H1 (cell line): ENCODE measurements around the gene TMEM169. TPM values are rescaled to one million over a fixed set of nuclear protein-coding genes. Genes with fewer than 3 reads are reported as not detected.

Source experiments
- CTCF ChIA-PET: fragments of 300-600 bp; sonication (Branson Sonifier 250); formaldehyde crosslinking; loops from one replicate; lab custom pipeline; 2021; ENCODE audit not compliant: partially characterized antibody; lab: Charles Lee
- POLR2A ChIA-PET: fragments of 300-600 bp; sonication (Branson Sonifier 250); formaldehyde crosslinking; loops from one replicate; lab custom pipeline; 2021; ENCODE audit warnings: inconsistent platforms; ENCODE audit not compliant: partially characterized antibody; lab: Charles Lee
- DNase-seq, 2 experiments: peaks; one replicate each; pipeline versions ENCODE4 v3.0.0 to v3.0.0-alpha.2; 2010 to 2022; ENCODE audit warnings: low spot score in 2 of 2, low read depth in 1 of 2, mixed read lengths in 1 of 2
- FAIRE-seq: peaks from 2 replicates; lab custom pipeline; 2011; peaks lifted over from hg19 to GRCh38; lab: Jason Lieb, UNC
- H2AFZ ChIP-seq: 2 replicates; pipeline ENCODE4 v1.8.1; 2012; ENCODE audit warnings: low read length, inconsistent platforms
- H2AK5ac ChIP-seq: 2 replicates; pipeline ENCODE4 v1.6.1; 2013; ENCODE audit warnings: low read depth, low read length
- H2BK120ac ChIP-seq: replicated peaks from 2 replicates; pipeline ENCODE3; 2013; ENCODE audit warnings: low read depth, low read length, inconsistent platforms
- H2BK12ac ChIP-seq: 2 replicates; pipeline ENCODE4 v1.6.1; 2013; ENCODE audit warnings: low read depth, low read length
- H2BK15ac ChIP-seq: 2 replicates; pipeline ENCODE4 v1.6.1; 2013; ENCODE audit warnings: low read length
- H2BK20ac ChIP-seq: 2 replicates; pipeline ENCODE4 v1.6.1; 2013; ENCODE audit warnings: low read length
- H2BK5ac ChIP-seq: 2 replicates; pipeline ENCODE4 v1.6.1; 2013; ENCODE audit warnings: low read depth, low read length
- H3K14ac ChIP-seq: 2 replicates; pipeline ENCODE4 v1.6.1; 2013; ENCODE audit warnings: inconsistent platforms; ENCODE audit not compliant: insufficient read length
- H3K18ac ChIP-seq: 2 replicates; pipeline ENCODE4 v1.6.1; 2013; ENCODE audit warnings: low read length; ENCODE audit errors: extremely low read depth
- H3K23ac ChIP-seq: 2 replicates; pipeline ENCODE4 v1.6.1; 2013; ENCODE audit warnings: inconsistent platforms; ENCODE audit not compliant: insufficient read length
- H3K23me2 ChIP-seq: 2 replicates; pipeline ENCODE4 v1.6.1; 2013; ENCODE audit warnings: low read depth, low read length
- H3K27ac ChIP-seq: 2 replicates; pipeline ENCODE4 v1.6.1; 2011; ENCODE audit warnings: low read depth, low read length, inconsistent platforms
- H3K27me3 ChIP-seq, 4 experiments: replicated peaks in 1 of 4; 1 replicate in 1 of 4; 2 replicates in 3 of 4; pipeline versions ENCODE4 v1.6.1 to v1.8.1; 2011 to 2013; ENCODE audit warnings: low read length in 3 of 4, mild to moderate bottlenecking in 3 of 4, inconsistent platforms in 2 of 4, mixed read lengths in 2 of 4, moderate library complexity in 1 of 4; ENCODE audit not compliant: control insufficient read depth in 3 of 4, insufficient read depth in 3 of 4; ENCODE audit errors: extremely low read depth in 1 of 4
- H3K36me3 ChIP-seq, 4 experiments: 2 replicates each; pipeline versions ENCODE4 v1.6.1 to v1.8.1; 2011 to 2013; ENCODE audit warnings: mild to moderate bottlenecking in 4 of 4, low read length in 3 of 4, moderate library complexity in 2 of 4, control low read depth in 1 of 4, inconsistent platforms in 1 of 4; ENCODE audit not compliant: insufficient read depth in 4 of 4, control insufficient read depth in 2 of 4
- H3K4ac ChIP-seq: replicated peaks from 2 replicates; pipeline ENCODE3; 2013; ENCODE audit warnings: low read length, low read depth, mixed read lengths, inconsistent platforms; ENCODE audit not compliant: insufficient read length
- H3K4me1 ChIP-seq, 4 experiments: replicated peaks in 1 of 4; 1 replicate in 1 of 4; 2 replicates in 3 of 4; pipeline versions ENCODE4 v1.6.1 to v1.8.1; 2011 to 2013; ENCODE audit warnings: low read length in 3 of 4, inconsistent platforms in 2 of 4, mixed read lengths in 1 of 4; ENCODE audit not compliant: insufficient read depth in 4 of 4, control insufficient read depth in 3 of 4
- H3K4me2 ChIP-seq, 2 experiments: 2 replicates each; pipeline versions ENCODE4 v1.6.1 to v1.8.1; 2011 to 2013; ENCODE audit warnings: low read depth in 2 of 2, low read length in 2 of 2, control low read depth in 1 of 2, inconsistent platforms in 1 of 2, mild to moderate bottlenecking in 1 of 2; ENCODE audit not compliant: insufficient read depth in 1 of 2
- H3K4me3 ChIP-seq, 4 experiments: fragments of 200-600, 300-600 bp in 1 of 4; sonication (generic), shearing (Covaris generic), sonication (Bioruptor Twin) in 1 of 4; 2 replicates each; pipeline versions ENCODE4 v1.5.1 to v1.8.1; 2011 to 2016; ENCODE audit warnings: low read length in 4 of 4, low read depth in 3 of 4, control low read depth in 2 of 4, inconsistent platforms in 2 of 4, mild to moderate bottlenecking in 2 of 4, mixed read lengths in 1 of 4, moderate library complexity in 1 of 4; ENCODE audit not compliant: insufficient read depth in 2 of 4; ENCODE audit errors: extremely low read depth in 1 of 4
- H3K56ac ChIP-seq: replicated peaks from 2 replicates; pipeline ENCODE3; 2013; ENCODE audit warnings: low read depth, mild to moderate bottlenecking, mixed read lengths, low read length, inconsistent platforms; ENCODE audit not compliant: insufficient read length
- H3K79me1 ChIP-seq: 2 replicates; pipeline ENCODE4 v1.6.1; 2013; ENCODE audit warnings: low read depth, low read length, control low read depth
- H3K79me2 ChIP-seq, 2 experiments: 2 replicates each; pipeline versions ENCODE4 v1.6.1 to v1.8.1; 2012 to 2013; ENCODE audit warnings: low read length in 2 of 2, mild to moderate bottlenecking in 2 of 2, inconsistent platforms in 1 of 2; ENCODE audit not compliant: insufficient read depth in 2 of 2, control insufficient read depth in 1 of 2
- H3K9ac ChIP-seq, 4 experiments: replicated peaks in 1 of 4; 1 replicate in 1 of 4; 2 replicates in 3 of 4; pipeline versions ENCODE4 v1.6.1 to v1.8.1; 2011 to 2013; ENCODE audit warnings: low read depth in 3 of 4, low read length in 3 of 4, control low read depth in 2 of 4, mild to moderate bottlenecking in 2 of 4, moderate library complexity in 2 of 4, inconsistent platforms in 1 of 4; ENCODE audit errors: extremely low read depth in 1 of 4
- H3K9me3 ChIP-seq, 2 experiments: 2 replicates each; pipeline versions ENCODE4 v1.6.1 to v1.8.1; 2012 to 2013; ENCODE audit warnings: mild to moderate bottlenecking in 2 of 2, moderate library complexity in 2 of 2, control low read depth in 1 of 2, inconsistent platforms in 1 of 2, low read depth in 1 of 2, low read length in 1 of 2, mixed read lengths in 1 of 2; ENCODE audit not compliant: insufficient read depth in 2 of 2
- H4K20me1 ChIP-seq, 2 experiments: replicated peaks in 1 of 2; 2 replicates each; pipeline versions ENCODE3 to v1.8.1; 2011 to 2013; ENCODE audit warnings: inconsistent platforms in 2 of 2, low read length in 2 of 2, mild to moderate bottlenecking in 1 of 2; ENCODE audit not compliant: insufficient read depth in 2 of 2, control insufficient read depth in 1 of 2
- H4K5ac ChIP-seq: 2 replicates; pipeline ENCODE4 v1.6.1; 2013; ENCODE audit warnings: low read length, low read depth, mixed read lengths, inconsistent platforms; ENCODE audit not compliant: insufficient read length
- H4K8ac ChIP-seq: 2 replicates; pipeline ENCODE4 v1.8.0; 2013; ENCODE audit warnings: mild to moderate bottlenecking, moderate library complexity, low read length, inconsistent platforms; ENCODE audit not compliant: insufficient read depth; ENCODE audit errors: extremely low read depth
- H4K91ac ChIP-seq: replicated peaks from 2 replicates; pipeline ENCODE3; 2013; ENCODE audit warnings: low read length, mixed read lengths, inconsistent platforms; ENCODE audit not compliant: insufficient read length
- CHD1 ChIP-seq: IDR thresholded peaks from 2 replicates; pipeline ENCODE4 v1.6.1; 2012; ENCODE audit warnings: low read depth, low read length, improper control_type of control experiment
- KDM1A ChIP-seq: fragments of 200-600, 300-600 bp; sonication (generic); IDR thresholded peaks from 2 replicates; pipeline ENCODE4 v1.7.1; 2016; ENCODE audit warnings: mild to moderate bottlenecking, low read length, borderline replicate concordance
- KDM4A ChIP-seq: IDR thresholded peaks from one replicate; pipeline ENCODE4 v1.7.1; 2012; ENCODE audit warnings: low read depth, mild to moderate bottlenecking, moderate library complexity, low read length, inconsistent platforms; ENCODE audit not compliant: severe bottlenecking
- MAFK ChIP-seq: IDR thresholded peaks from 2 replicates; pipeline ENCODE4 v1.6.1; 2012; ENCODE audit warnings: low read depth, mild to moderate bottlenecking, improper control_type of control experiment, low read length
- POLR2A ChIP-seq, 2 experiments: IDR thresholded peaks; 1 replicate in 1 of 2; 2 replicates in 1 of 2; pipeline ENCODE4 v1.6.1; 2011; ENCODE audit warnings: low read depth in 2 of 2, low read length in 2 of 2, mild to moderate bottlenecking in 2 of 2; ENCODE audit errors: control extremely low read depth in 1 of 2
- RBBP5 ChIP-seq: IDR thresholded peaks from 2 replicates; pipeline ENCODE4 v1.7.1; 2012; ENCODE audit warnings: low read depth, mild to moderate bottlenecking, inconsistent platforms, low read length, moderate library complexity, borderline replicate concordance
- SIRT6 ChIP-seq: IDR thresholded peaks from one replicate; pipeline ENCODE4 v1.7.1; 2012; ENCODE audit warnings: low read length, inconsistent platforms
- TBP ChIP-seq: IDR thresholded peaks from 2 replicates; pipeline ENCODE4 v1.6.1; 2011; ENCODE audit warnings: low read depth, low read length, improper control_type of control experiment
- WGBS, 2 experiments: shearing (Covaris generic) in 1 of 2; methylation state at CpG; one replicate each; pipeline versions ENCODE4 v1.1.6 to v1.1.7; 2013 to 2015; ENCODE audit warnings: low lambda C conversion rate in 2 of 2, mixed read lengths in 2 of 2, inconsistent platforms in 1 of 2, low coverage in 1 of 2, missing lambda C conversion rate in 1 of 2; ENCODE audit not compliant: insufficient replicate concordance in 2 of 2, insufficient coverage in 1 of 2, insufficient read length in 1 of 2; ENCODE audit errors: extremely low coverage in 1 of 2, missing lambda C conversion rate in 1 of 2; 5-methylcytosine and 5-hydroxymethylcytosine counted together
- polyA plus RNA-seq, 7 experiments: library from polyadenylated mRNA; depleted of rRNA in 3 of 7; stranded (reverse) in 5 of 7; unstranded in 2 of 7; fragments of >200 nt in 5 of 7; fragments of 200-250 nt in 2 of 7; gene quantifications; 1 replicate in 5 of 7; 2 replicates in 1 of 7; 4 replicates in 1 of 7; pipeline versions ENCODE4 v1.2.1 to v1.2.3, GENCODE V29; 2011 to 2013; ENCODE audit warnings: missing spikeins in 2 of 7, mixed read lengths in 2 of 7
- total RNA-seq: library from RNA; stranded (reverse); fragmentation: NEBNext Ultra II Directional; extraction: Animal tissue kit (Norgen Biotek cat#: 25700); gene quantifications from 2 replicates; pipeline ENCODE4 v1.2.1, GENCODE V29; 2021
- TF ChIP-seq, protein P1 (sequence below): IDR thresholded peaks from 2 replicates; pipeline ENCODE4 v1.6.1; 2011; ENCODE audit warnings: low read length, improper control_type of control experiment
- TF ChIP-seq, protein P2 (sequence below): IDR thresholded peaks from 2 replicates; pipeline ENCODE4 v1.6.1; 2012; ENCODE audit warnings: inconsistent platforms

Gene TMEM169
- total and polyA plus RNA-seq, 2 of the 8 experiments (the other 6 are each of a cell fraction or from before 2014, with no cell fraction given): 0.41 to 2.4 TPM

- Histone ChIP-seq H3K27me3 (no peaks in the 10 kb centered on the region), H3K4me3 (peak overlapping the region in 3 of 4 experiments; percentile 17 to 56 (median 24); a peak in 4 of 8 replicates), H3K9ac (peak overlapping the region; percentile 79 to 90 (median 87)), H3K23me2 (no peaks in the 10 kb centered on the region), H2BK15ac (no peak overlapping the region), H3K4me2 (peak overlapping the region; percentile 50 to 61), H3K23ac (no peak overlapping the region), H2AK5ac (peak overlapping the region; percentile 27; the same call in 1 of the 2 replicates), H3K14ac (no peak overlapping the region), H3K9me3 (no peaks in the 10 kb centered on the region), H2BK12ac (peak overlapping the region; percentile 20; the same call in 1 of the 2 replicates), H3K18ac (peak overlapping the region; percentile 0), H3K79me1 (0 out of 2 replicates have a peak, but pooled peaks cover 3% of the 10 kb centered on the region), H3K79me2 (peaks cover 27 to 85% of the 10 kb centered on the region in 2 experiments), H2BK20ac (no peak overlapping the region), H4K20me1 (peaks cover 0 to 10% of the 10 kb centered on the region in 2 experiments), H3K56ac (peak overlapping the region; percentile 35), H2BK120ac (peak overlapping the region; percentile 2), H2BK5ac (peak overlapping the region; percentile 35; the same call in 1 of the 2 replicates), H3K4ac (peak overlapping the region; percentile 80), H3K36me3 (peaks cover 38 to 93% (median 70%) of the 10 kb centered on the region in 4 experiments), H3K27ac (peak overlapping the region; percentile 92), H4K5ac (peak overlapping the region; percentile 90), H3K4me1 (peaks cover 6 to 15% (median 10%) of the 10 kb centered on the region in 4 experiments; a peak in 6 of 7 replicates), H4K8ac (peak overlapping the region; percentile 98; the same call in 1 of the 2 replicates), H4K91ac (peak overlapping the region; percentile 79), H2AFZ (no peak overlapping the region)
- peak; percentile 96 for FAIRE-seq
- ChIA-PET CTCF (interaction anchor here (0.7 to 3.7 kb wide), 17 partner anchors 10 to 109 kb away, joined by 3 to 25 read pairs (median 4); no protein-coding TSS in a partner anchor), POLR2A (interaction anchor here (0.6 to 8.5 kb wide), 21 partner anchors 8 to 85 kb away, joined by 3 to 73 read pairs (median 4); partner anchors contain the start of genes PECR and TMEM169)
- peak; percentile 98 to 99 for DNase-seq
- 25% methylated on average over 29 of the region's 29 CpGs; no CpG with 5 or more reads in 1 of the 2 experiments for WGBS, 2 experiments
- TF ChIP-seq CHD1 (0 out of 2 replicates have a peak, but pooled peaks have one; percentile 40), MAFK (no peak), KDM4A (no peak), KDM1A (no peak), POLR2A (IDR thresholded peaks at IDR 0.05; ENCODE audit: control extremely low read depth in 1 of 2, low read depth in 2 of 2, low read length in 2 of 2) (peak; percentile 70 to 89), SIRT6 (no peak), TBP (peak; percentile 55), RBBP5 (no peak)
- TF ChIP-seq, protein P1, sequence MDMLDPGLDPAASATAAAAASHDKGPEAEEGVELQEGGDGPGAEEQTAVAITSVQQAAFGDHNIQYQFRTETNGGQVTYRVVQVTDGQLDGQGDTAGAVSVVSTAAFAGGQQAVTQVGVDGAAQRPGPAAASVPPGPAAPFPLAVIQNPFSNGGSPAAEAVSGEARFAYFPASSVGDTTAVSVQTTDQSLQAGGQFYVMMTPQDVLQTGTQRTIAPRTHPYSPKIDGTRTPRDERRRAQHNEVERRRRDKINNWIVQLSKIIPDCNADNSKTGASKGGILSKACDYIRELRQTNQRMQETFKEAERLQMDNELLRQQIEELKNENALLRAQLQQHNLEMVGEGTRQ: no peak
- TF ChIP-seq, protein P2, sequence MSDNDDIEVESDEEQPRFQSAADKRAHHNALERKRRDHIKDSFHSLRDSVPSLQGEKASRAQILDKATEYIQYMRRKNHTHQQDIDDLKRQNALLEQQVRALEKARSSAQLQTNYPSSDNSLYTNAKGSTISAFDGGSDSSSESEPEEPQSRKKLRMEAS: peak; percentile 88
These were observed 33.2 kb downstream of the TMEM169 start for GRCh38 chr2:216114714-216115531.
